GM12878 (cell line): Measurements from ENCODE around the gene EDEM3. TPM values are rescaled to one million over a fixed set of nuclear protein-coding genes. Genes with fewer than 3 reads are reported as not detected.

Experiments
- ATAC-seq: fragments of 200-7000 bp; cut with Tn5 transposase; 3 replicates; pipeline ENCODE4 v1.9.1; 2020; ENCODE audit warnings: mild to moderate bottlenecking, moderate library complexity
- BruUV-seq: library from RNA; stranded (reverse); fragments of 400-500 nt; replicated peaks from 2 replicates; lab custom pipeline; 2021; lab: Mats Ljungman, UMichigan
- CTCF ChIA-PET: fragments of 300-600 bp; sonication (Branson Sonifier 250); formaldehyde crosslinking; extraction: SDS; loops from one replicate; lab custom pipeline; 2021; ENCODE audit warnings: inconsistent platforms; lab: Yijun Ruan, JAX
- POLR2A ChIA-PET: fragments of 350-600 bp; formaldehyde crosslinking; extraction: SDS; loops from one replicate; lab custom pipeline; 2021; ENCODE audit warnings: inconsistent platforms; lab: Charles Lee
- RAD21 ChIA-PET: fragments of 300-600 bp; sonication (Branson Sonifier 250); formaldehyde crosslinking; loops from one replicate; lab custom pipeline; 2023; ENCODE audit warnings: antibody characterized with exemption; ENCODE audit not compliant: unreplicated experiment; lab: Charles Lee
- SMC1A ChIA-PET: fragments of 300-600 bp; sonication (Branson Sonifier 250); formaldehyde crosslinking; loops from one replicate; lab custom pipeline; 2023; ENCODE audit not compliant: unreplicated experiment, uncharacterized antibody; lab: Charles Lee
- DNase-seq: peaks from one replicate; pipeline ENCODE4 v3.0.0-alpha.2; 2011; ENCODE audit warnings: low read depth, low spot score
- FAIRE-seq: peaks from 3 replicates; lab custom pipeline; 2011; peaks lifted over from hg19 to GRCh38; lab: Jason Lieb, UNC
- H2AFZ ChIP-seq: 2 replicates; pipeline ENCODE4 v1.6.0; 2011; ENCODE audit warnings: low read depth, low read length, control low read depth; ENCODE audit not compliant: control insufficient read depth
- H3K27ac ChIP-seq: 2 replicates; pipeline ENCODE4 v1.5.1; 2011; ENCODE audit warnings: control low read depth; ENCODE audit not compliant: control insufficient read depth, insufficient read depth
- H3K27me3 ChIP-seq, 2 experiments: replicated peaks in 1 of 2; 2 replicates each; pipeline versions ENCODE4 v1.6.0 to v1.6.1; 2011; ENCODE audit warnings: low read length in 1 of 2; ENCODE audit not compliant: control insufficient read depth in 2 of 2, insufficient read depth in 2 of 2
- H3K36me3 ChIP-seq, 2 experiments: 2 replicates each; pipeline ENCODE4 v1.5.1; 2011; ENCODE audit warnings: low read length in 1 of 2; ENCODE audit not compliant: control insufficient read depth in 2 of 2, insufficient read depth in 2 of 2
- H3K4me1 ChIP-seq: 2 replicates; pipeline ENCODE4 v1.6.1; 2011; ENCODE audit warnings: mild to moderate bottlenecking, low read length, moderate library complexity, mixed read lengths; ENCODE audit not compliant: control insufficient read depth, insufficient read depth
- H3K4me2 ChIP-seq: 2 replicates; pipeline ENCODE4 v1.6.0; 2011; ENCODE audit warnings: control low read depth; ENCODE audit not compliant: control insufficient read depth, insufficient read depth
- H3K4me3 ChIP-seq: fragments of 200-600 bp; sonication (generic); 2 replicates; pipeline ENCODE4 v1.5.1; 2016
- H3K79me2 ChIP-seq: 2 replicates; pipeline ENCODE4 v1.6.0; 2011; ENCODE audit warnings: low read length; ENCODE audit not compliant: control insufficient read depth, insufficient read depth
- H3K9ac ChIP-seq: 2 replicates; pipeline ENCODE4 v1.8.0; 2011; ENCODE audit warnings: low read length, control low read depth, mixed read lengths; ENCODE audit not compliant: control insufficient read depth, insufficient read depth
- H3K9me3 ChIP-seq: replicated peaks from 3 replicates; pipeline ENCODE4 v1.5.1; 2011; ENCODE audit warnings: mild to moderate bottlenecking, low read length; ENCODE audit not compliant: control insufficient read depth, insufficient read depth
- H4K20me1 ChIP-seq: 2 replicates; pipeline ENCODE4 v1.6.0; 2011; ENCODE audit not compliant: control insufficient read depth, insufficient read depth
- JUNB ChIP-seq: IDR thresholded peaks from 2 replicates; pipeline ENCODE4 v1.6.1; 2016; ENCODE audit warnings: antibody characterized with exemption, mild to moderate bottlenecking
- MYC ChIP-seq: IDR thresholded peaks from 2 replicates; pipeline ENCODE4 v1.6.1; 2011; ENCODE audit warnings: mild to moderate bottlenecking, low read length, moderate library complexity, inconsistent platforms; ENCODE audit not compliant: insufficient read depth, insufficient replicate concordance, insufficient read length, severe bottlenecking
- POLR2A ChIP-seq: IDR thresholded peaks from 2 replicates; pipeline ENCODE4 v1.6.1; 2011; ENCODE audit warnings: low read depth, mild to moderate bottlenecking, low read length
- RAD51 ChIP-seq: fragments of 450-650 bp; IDR thresholded peaks from 2 replicates; pipeline ENCODE4 v1.6.1; 2016; ENCODE audit warnings: moderate library complexity, mild to moderate bottlenecking, inconsistent platforms
- SIX5 ChIP-seq: IDR thresholded peaks from 2 replicates; pipeline ENCODE4 v1.6.1; 2011; ENCODE audit warnings: mild to moderate bottlenecking, low read depth, low read length, moderate library complexity; ENCODE audit not compliant: severe bottlenecking
- TCF7 ChIP-seq: IDR thresholded peaks from 2 replicates; pipeline ENCODE4 v1.6.1; 2014; ENCODE audit warnings: antibody characterized with exemption, borderline replicate concordance
- ZBTB40 ChIP-seq: fragments of 450-650 bp; IDR thresholded peaks from 2 replicates; pipeline ENCODE4 v1.6.1; 2016; ENCODE audit warnings: mild to moderate bottlenecking, moderate library complexity, borderline replicate concordance
- WGBS: methylation state at CpG from one replicate; pipeline ENCODE4 v1.1.6; 2016; ENCODE audit warnings: low lambda C conversion rate; ENCODE audit not compliant: insufficient replicate concordance, insufficient coverage; ENCODE audit errors: missing lambda C conversion rate; 5-methylcytosine and 5-hydroxymethylcytosine counted together
- in situ Hi-C: fragments of 300-500 bp; cut with MboI; formaldehyde crosslinking; loops from 9 replicates; pipeline ENCODE4 v1.14.3; 2018; ENCODE audit warnings: mixed read lengths
- intact Hi-C: fragments of 100-400 bp; cut with micrococcal nuclease; formaldehyde crosslinking; loops from one replicate; pipeline ENCODE4 v1.14.2; 2022; ENCODE audit not compliant: unreplicated experiment
- polyA plus RNA-seq, 11 experiments: library from polyadenylated mRNA; depleted of rRNA in 4 of 11; unstranded in 6 of 11; stranded (reverse) in 5 of 11; fragments of >200 nt; fragmentation: Nextera tagmentation in 4 of 11; fragmentation: Illumina TruSeq in 1 of 11; extraction: Ambion mirVana in 4 of 11; extraction: Trizol in 1 of 11; gene quantifications; 1 replicate in 1 of 11; 2 replicates in 10 of 11; pipeline versions ENCODE4 v1.2.1 to v1.2.3, GENCODE V29; 2011 to 2016; ENCODE audit warnings: inconsistent platforms in 2 of 11, missing spikeins in 2 of 11, low read depth in 1 of 11
- total RNA-seq, 4 experiments: library from RNA; depleted of rRNA in 3 of 4; stranded (reverse); fragments of >200 nt in 3 of 4; fragmentation: Illumina TruSeq in 1 of 4; extraction: Trizol in 1 of 4; gene quantifications; 2 replicates each; pipeline versions ENCODE4 v1.2.1 to v1.2.3, GENCODE V29; 2013 to 2021
- TF ChIP-seq, protein P1 (sequence below): IDR thresholded peaks from 2 replicates; pipeline ENCODE4 v1.6.1; 2011; ENCODE audit warnings: borderline replicate concordance, low read depth, mild to moderate bottlenecking, moderate library complexity, low read length; ENCODE audit not compliant: insufficient read depth, poor library complexity, severe bottlenecking

EDEM3 gene
- total and polyA plus RNA-seq, 10 of the 15 experiments (the other 5 are each of a cell fraction or from before 2014, with no cell fraction given) = 6.4 to 19.3 (median 14.3) TPM

DNA sequence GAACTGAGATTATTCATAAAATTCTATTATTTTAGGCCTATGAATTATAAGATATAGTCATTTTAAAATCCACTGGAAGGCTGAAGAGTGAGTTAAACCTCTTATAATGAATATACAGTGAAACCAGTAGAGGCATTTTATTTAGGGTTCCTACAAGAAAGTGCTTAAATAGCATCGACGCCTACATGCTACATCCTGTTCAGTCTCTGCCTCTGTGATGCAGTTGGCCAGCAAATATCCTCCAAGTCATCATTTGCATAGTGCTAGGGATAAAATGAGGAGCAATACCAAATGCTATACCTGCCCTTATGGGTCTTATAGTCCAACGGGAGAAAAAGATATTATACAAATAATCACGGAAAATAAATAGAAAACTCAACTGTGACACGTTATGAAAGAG, 59.6 kb downstream of the EDEM3 start:
- RAD21 ChIA-PET = no interaction called here
- Histone ChIP-seq H3K27me3 (no peaks in the 10 kb centered on the region), H4K20me1 (no peaks in the 10 kb centered on the region), H3K9me3 (no peaks in the 10 kb centered on the region), H3K79me2 (no peaks in the 10 kb centered on the region), H3K27ac (no peak overlapping the region), H3K9ac (no peak overlapping the region), H3K4me1 (no peaks in the 10 kb centered on the region), H3K36me3 (no peaks in the 10 kb centered on the region; a peak in 1 of 4 replicates), H3K4me3 (no peak overlapping the region), H2AFZ (no peak overlapping the region), H3K4me2 (no peak overlapping the region)
- DNase-seq = no peak
- SMC1A ChIA-PET = interaction anchor here (1.2 kb wide), 1 partner anchor 10 kb away, joined by 3 read pairs; no protein-coding TSS in a partner anchor
- in situ Hi-C loops = no loop called here
- TF ChIP-seq ZBTB40 (no peak), TCF7 (no peak), JUNB (no peak), POLR2A (no peak), MYC (no peak), RAD51 (no peak), SIX5 (no peak)
- TF ChIP-seq, protein P1, sequence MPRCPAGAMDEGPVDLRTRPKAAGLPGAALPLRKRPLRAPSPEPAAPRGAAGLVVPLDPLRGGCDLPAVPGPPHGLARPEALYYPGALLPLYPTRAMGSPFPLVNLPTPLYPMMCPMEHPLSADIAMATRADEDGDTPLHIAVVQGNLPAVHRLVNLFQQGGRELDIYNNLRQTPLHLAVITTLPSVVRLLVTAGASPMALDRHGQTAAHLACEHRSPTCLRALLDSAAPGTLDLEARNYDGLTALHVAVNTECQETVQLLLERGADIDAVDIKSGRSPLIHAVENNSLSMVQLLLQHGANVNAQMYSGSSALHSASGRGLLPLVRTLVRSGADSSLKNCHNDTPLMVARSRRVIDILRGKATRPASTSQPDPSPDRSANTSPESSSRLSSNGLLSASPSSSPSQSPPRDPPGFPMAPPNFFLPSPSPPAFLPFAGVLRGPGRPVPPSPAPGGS = no peak
- no TSS peak for BruUV-seq
- POLR2A ChIA-PET = no interaction called here
- no peak for FAIRE-seq
- 24% methylated on average over 5 of the region's 5 CpGs for WGBS
- ATAC-seq = no peak
- CTCF ChIA-PET = no interaction called here
- intact Hi-C loops = no loop called here
